NCI-H187 (cell line): Measurements from ENCODE around the gene CRACDL.
"Not testable (repeated sequence)": the region's sequence is repeated elsewhere in the genome, so short reads cannot be mapped to it uniquely, and the experiment has no call there.

Source experiments
- DNase-seq, 2 experiments: peaks; one replicate each; lab custom pipeline; 2025; lab: John Stamatoyannopoulos, UW

Gene CRACDL

GRCh38 chr2:98882971-98883779, 52.9 kb downstream of the CRACDL start:
- no peak for DNase-seq

- DNase-seq: no peak
These were observed 53.7 kb downstream of the CRACDL start for GRCh38 chr2:98882368-98882767.

- peak in 1 of 2 experiments; percentile 48 for DNase-seq
These were observed 54.8 kb downstream of the CRACDL start for GRCh38 chr2:98881153-98881650.

GRCh38 chr2:98880266-98881152, 55.5 kb downstream of the CRACDL start:
- DNase-seq: no peak

GRCh38 chr2:98877658-98878057, 58.4 kb downstream of the CRACDL start:
- not testable (repeated sequence) for DNase-seq

- no peak for DNase-seq
These were observed 59.3 kb downstream of the CRACDL start for GRCh38 chr2:98876741-98877140.

GRCh38 chr2:98875746-98876145, 60.3 kb downstream of the CRACDL start:
- DNase-seq: no peak

- DNase-seq: no peak
These were observed 60.8 kb downstream of the CRACDL start for GRCh38 chr2:98875081-98875728.

- DNase-seq: no peak
These were observed 61.8 kb downstream of the CRACDL start for GRCh38 chr2:98874186-98874689.

GRCh38 chr2:98872526-98872925, 63.5 kb downstream of the CRACDL start:
- no peak for DNase-seq

- no peak for DNase-seq
These were observed 64.5 kb downstream of the CRACDL start for GRCh38 chr2:98871506-98871905.

GRCh38 chr2:98870516-98871158, 65.4 kb downstream of the CRACDL start:
- no peak for DNase-seq

GRCh38 chr2:98869870-98870269, 66.2 kb downstream of the CRACDL start:
- DNase-seq: peak; percentile 87 to 94

GRCh38 chr2:98869272-98869641, 66.8 kb downstream of the CRACDL start:
- DNase-seq: peak; percentile 77 to 79

GRCh38 chr2:98868548-98869271, 67.3 kb downstream of the CRACDL start:
- peak in 1 of 2 experiments; percentile 29 for DNase-seq

- DNase-seq: no peak
These were observed 68.3 kb downstream of the CRACDL start for GRCh38 chr2:98867539-98868309.

GRCh38 chr2:98866033-98866432, 70.0 kb downstream of the CRACDL start:
- DNase-seq: no peak

- no peak for DNase-seq
These were observed 74.4 kb downstream of the CRACDL start for GRCh38 chr2:98861601-98862000.

- no peak for DNase-seq
These were observed 76.7 kb downstream of the CRACDL start for GRCh38 chr2:98859323-98859722.

- no peak for DNase-seq
These were observed 79.0 kb downstream of the CRACDL start for GRCh38 chr2:98857001-98857400.
